Panc1 (cell line): ENCODE results near the gene LDLRAD4. TPM values are rescaled to one million over a fixed set of nuclear protein-coding genes. Genes with fewer than 3 reads are reported as not detected.

Experiments
- ATAC-seq: fragments of 200-7000 bp; cut with Tn5 transposase; 2 replicates; pipeline ENCODE4 v1.9.1; 2020; ENCODE audit warnings: mild to moderate bottlenecking, moderate library complexity
- BruUV-seq: library from RNA; stranded (reverse); fragments of 400-500 nt; replicated peaks from 2 replicates; lab custom pipeline; 2021; lab: Mats Ljungman, UMichigan
- CTCF ChIA-PET: fragments of 300-600 bp; sonication (Branson Sonifier 250); formaldehyde crosslinking; loops from one replicate; lab custom pipeline; 2022; ENCODE audit warnings: antibody characterized with exemption; lab: Charles Lee
- POLR2A ChIA-PET: fragments of 300-600 bp; sonication (Branson Sonifier 250); formaldehyde crosslinking; loops from one replicate; lab custom pipeline; 2022; ENCODE audit warnings: antibody characterized with exemption; lab: Charles Lee
- DNase-seq: peaks from one replicate; pipeline ENCODE4 v3.0.0-alpha.2; 2010; ENCODE audit warnings: low read depth, low spot score
- H3K27ac ChIP-seq: 2 replicates; pipeline ENCODE4 v1.5.1; 2011; ENCODE audit warnings: mild to moderate bottlenecking, low read length, inconsistent platforms
- H3K27me3 ChIP-seq: fragments of 200-500 bp; sonication (Bioruptor generic); 2 replicates; pipeline ENCODE4 v1.6.0; 2014; ENCODE audit warnings: low read length, inconsistent platforms; ENCODE audit not compliant: control insufficient read depth, insufficient read depth
- H3K36me3 ChIP-seq: fragments of 200-500 bp; sonication (Bioruptor generic); 2 replicates; pipeline ENCODE4 v1.5.1; 2014; ENCODE audit warnings: inconsistent platforms, mild to moderate bottlenecking, low read length, moderate library complexity; ENCODE audit not compliant: control insufficient read depth, insufficient read depth
- H3K4me1 ChIP-seq: 2 replicates; pipeline ENCODE4 v1.5.1; 2011; ENCODE audit warnings: inconsistent platforms, mild to moderate bottlenecking, low read length, moderate library complexity; ENCODE audit not compliant: control insufficient read depth, insufficient read depth
- H3K4me3 ChIP-seq, 2 experiments: 2 replicates each; pipeline ENCODE4 v1.5.1; 2011 to 2012; ENCODE audit warnings: low read depth in 2 of 2, low read length in 2 of 2, mild to moderate bottlenecking in 2 of 2, inconsistent platforms in 1 of 2, moderate library complexity in 1 of 2
- H3K9me3 ChIP-seq: fragments of 200-500 bp; sonication (Bioruptor generic); 2 replicates; pipeline ENCODE4 v1.5.1; 2014; ENCODE audit warnings: low read depth, mild to moderate bottlenecking, inconsistent platforms, low read length, moderate library complexity; ENCODE audit not compliant: control insufficient read depth, insufficient read depth
- POLR2AphosphoS5 ChIP-seq: IDR thresholded peaks from 2 replicates; pipeline ENCODE4 v1.6.1; 2012; ENCODE audit warnings: mild to moderate bottlenecking, low read depth, low read length, moderate library complexity
- SIN3A ChIP-seq: IDR thresholded peaks from 2 replicates; pipeline ENCODE4 v1.6.1; 2012; ENCODE audit warnings: low read depth, mild to moderate bottlenecking, low read length, moderate library complexity, borderline replicate concordance; ENCODE audit not compliant: insufficient read depth
- TCF7L2 ChIP-seq: IDR thresholded peaks from 2 replicates; pipeline ENCODE4 v1.6.1; 2011; ENCODE audit warnings: mild to moderate bottlenecking, low read depth, low read length, inconsistent platforms
- in situ Hi-C: cut with HindIII; loops from 2 replicates; pipeline ENCODE4 v1.10.0; 2016; ENCODE audit warnings: low sequenced_read_pairs, low pct_unique_long_range_greater_than_20kb
- intact Hi-C: fragments of 100-400 bp; cut with micrococcal nuclease; formaldehyde crosslinking; loops from one replicate; pipeline ENCODE4 v1.10.0; 2022; ENCODE audit not compliant: unreplicated experiment
- total RNA-seq: library from RNA; stranded (reverse); gene quantifications from one replicate; pipeline ENCODE4 v1.2.1, GENCODE V29; 2021; ENCODE audit not compliant: unreplicated experiment
- TF ChIP-seq, protein P1 (sequence below), 2 experiments: IDR thresholded peaks; 2 replicates each; pipeline ENCODE4 v1.6.1; 2011 to 2012; ENCODE audit warnings: low read depth in 2 of 2, control low read depth in 1 of 2, low read length in 1 of 2, mild to moderate bottlenecking in 1 of 2, moderate library complexity in 1 of 2; ENCODE audit not compliant: insufficient read depth in 1 of 2
- TF ChIP-seq, protein P2 (sequence below): fragments of 450-650 bp; IDR thresholded peaks from 2 replicates; pipeline ENCODE4 v1.5.1; 2017; ENCODE audit warnings: mild to moderate bottlenecking

LDLRAD4 gene
- total RNA-seq, 1 experiment from 2014 or later, result 0.28 TPM

DNA sequence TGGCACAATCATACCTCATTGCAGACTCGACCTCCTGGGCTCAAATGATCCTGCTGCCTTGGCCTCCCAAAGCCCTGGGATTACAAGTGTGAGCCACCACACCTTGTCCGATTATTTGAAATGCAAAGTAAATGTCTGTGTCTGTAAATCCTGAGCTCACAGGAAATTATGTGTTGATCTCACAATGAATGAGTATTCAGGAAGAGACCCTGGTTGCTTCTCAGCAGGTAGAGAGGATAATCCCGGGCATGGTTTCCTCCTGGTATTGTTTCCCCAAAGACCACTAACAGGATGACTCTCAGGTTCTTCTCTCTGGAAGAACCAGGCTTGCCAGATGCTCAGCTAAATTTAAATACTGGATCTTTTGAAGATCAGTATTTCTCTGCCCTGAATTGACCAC, 147.6 kb downstream of the LDLRAD4 start:
- ChIA-PET POLR2A (no interaction called here), CTCF (no interaction called here)
- DNase-seq, result no peak
- TF ChIP-seq TCF7L2 (no peak), SIN3A (no peak)
- TF ChIP-seq, protein P1, sequence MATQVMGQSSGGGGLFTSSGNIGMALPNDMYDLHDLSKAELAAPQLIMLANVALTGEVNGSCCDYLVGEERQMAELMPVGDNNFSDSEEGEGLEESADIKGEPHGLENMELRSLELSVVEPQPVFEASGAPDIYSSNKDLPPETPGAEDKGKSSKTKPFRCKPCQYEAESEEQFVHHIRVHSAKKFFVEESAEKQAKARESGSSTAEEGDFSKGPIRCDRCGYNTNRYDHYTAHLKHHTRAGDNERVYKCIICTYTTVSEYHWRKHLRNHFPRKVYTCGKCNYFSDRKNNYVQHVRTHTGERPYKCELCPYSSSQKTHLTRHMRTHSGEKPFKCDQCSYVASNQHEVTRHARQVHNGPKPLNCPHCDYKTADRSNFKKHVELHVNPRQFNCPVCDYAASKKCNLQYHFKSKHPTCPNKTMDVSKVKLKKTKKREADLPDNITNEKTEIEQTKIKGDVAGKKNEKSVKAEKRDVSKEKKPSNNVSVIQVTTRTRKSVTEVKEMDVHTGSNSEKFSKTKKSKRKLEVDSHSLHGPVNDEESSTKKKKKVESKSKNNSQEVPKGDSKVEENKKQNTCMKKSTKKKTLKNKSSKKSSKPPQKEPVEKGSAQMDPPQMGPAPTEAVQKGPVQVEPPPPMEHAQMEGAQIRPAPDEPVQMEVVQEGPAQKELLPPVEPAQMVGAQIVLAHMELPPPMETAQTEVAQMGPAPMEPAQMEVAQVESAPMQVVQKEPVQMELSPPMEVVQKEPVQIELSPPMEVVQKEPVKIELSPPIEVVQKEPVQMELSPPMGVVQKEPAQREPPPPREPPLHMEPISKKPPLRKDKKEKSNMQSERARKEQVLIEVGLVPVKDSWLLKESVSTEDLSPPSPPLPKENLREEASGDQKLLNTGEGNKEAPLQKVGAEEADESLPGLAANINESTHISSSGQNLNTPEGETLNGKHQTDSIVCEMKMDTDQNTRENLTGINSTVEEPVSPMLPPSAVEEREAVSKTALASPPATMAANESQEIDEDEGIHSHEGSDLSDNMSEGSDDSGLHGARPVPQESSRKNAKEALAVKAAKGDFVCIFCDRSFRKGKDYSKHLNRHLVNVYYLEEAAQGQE (IDR thresholded peaks at IDR 0.05; ENCODE audit: insufficient read depth in 1 of 2, low read depth in 2 of 2, low read length in 1 of 2), result no peak
- Histone ChIP-seq H3K36me3 (no peaks in the 10 kb centered on the region), H3K9me3 (no peaks in the 10 kb centered on the region), H3K27me3 (no peaks in the 10 kb centered on the region; the same call in none of the 2 replicates), H3K4me3 (no peak overlapping the region), H3K27ac (no peak overlapping the region), H3K4me1 (no peaks in the 10 kb centered on the region)
- in situ Hi-C loops, result no loop called here
- BruUV-seq, result no TSS peak
- intact Hi-C loops, result loop anchor here (10.0 kb wide), 1 partner anchor 59 kb away; no protein-coding TSS in a partner anchor
- no peak for ATAC-seq

DNA sequence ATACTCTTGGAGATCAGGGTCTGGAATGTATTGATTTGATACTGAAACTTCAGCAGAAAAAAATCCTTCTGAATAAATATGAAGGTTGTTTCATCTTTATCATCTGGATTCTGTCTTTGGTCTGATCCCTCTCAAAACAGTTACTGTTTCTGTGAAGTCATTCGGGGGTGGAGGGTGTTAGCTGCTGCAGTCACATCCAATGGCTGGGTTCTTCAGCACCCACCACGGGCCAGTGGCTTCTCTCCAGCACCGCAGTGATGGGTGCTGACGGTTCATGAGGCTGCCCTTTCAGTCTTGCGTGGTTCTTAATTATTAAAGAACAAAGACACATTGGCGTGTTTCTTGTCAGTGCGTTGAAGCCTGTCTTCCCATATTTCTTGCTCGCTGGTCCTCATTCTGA, 148.0 kb downstream of the LDLRAD4 start:
- no peak for ATAC-seq
- in situ Hi-C loops (no loop called here), intact Hi-C loops (loop anchor here (10.0 kb wide), 1 partner anchor 58 kb away; no protein-coding TSS in a partner anchor)
- Histone ChIP-seq H3K36me3 (no peaks in the 10 kb centered on the region), H3K9me3 (no peaks in the 10 kb centered on the region), H3K4me3 (no peak overlapping the region), H3K27ac (no peak overlapping the region), H3K4me1 (no peaks in the 10 kb centered on the region), H3K27me3 (no peaks in the 10 kb centered on the region; the same call in none of the 2 replicates)
- BruUV-seq, result no TSS peak
- CTCF ChIA-PET, result no interaction called here
- TF ChIP-seq, protein P2, sequence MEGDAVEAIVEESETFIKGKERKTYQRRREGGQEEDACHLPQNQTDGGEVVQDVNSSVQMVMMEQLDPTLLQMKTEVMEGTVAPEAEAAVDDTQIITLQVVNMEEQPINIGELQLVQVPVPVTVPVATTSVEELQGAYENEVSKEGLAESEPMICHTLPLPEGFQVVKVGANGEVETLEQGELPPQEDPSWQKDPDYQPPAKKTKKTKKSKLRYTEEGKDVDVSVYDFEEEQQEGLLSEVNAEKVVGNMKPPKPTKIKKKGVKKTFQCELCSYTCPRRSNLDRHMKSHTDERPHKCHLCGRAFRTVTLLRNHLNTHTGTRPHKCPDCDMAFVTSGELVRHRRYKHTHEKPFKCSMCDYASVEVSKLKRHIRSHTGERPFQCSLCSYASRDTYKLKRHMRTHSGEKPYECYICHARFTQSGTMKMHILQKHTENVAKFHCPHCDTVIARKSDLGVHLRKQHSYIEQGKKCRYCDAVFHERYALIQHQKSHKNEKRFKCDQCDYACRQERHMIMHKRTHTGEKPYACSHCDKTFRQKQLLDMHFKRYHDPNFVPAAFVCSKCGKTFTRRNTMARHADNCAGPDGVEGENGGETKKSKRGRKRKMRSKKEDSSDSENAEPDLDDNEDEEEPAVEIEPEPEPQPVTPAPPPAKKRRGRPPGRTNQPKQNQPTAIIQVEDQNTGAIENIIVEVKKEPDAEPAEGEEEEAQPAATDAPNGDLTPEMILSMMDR, result no peak
- TF ChIP-seq TCF7L2, result no peak
- TF ChIP-seq SIN3A, result no peak
- TF ChIP-seq, protein P1 (IDR thresholded peaks at IDR 0.05; ENCODE audit: insufficient read depth in 1 of 2, low read depth in 2 of 2, low read length in 1 of 2), result no peak
- TF ChIP-seq POLR2AphosphoS5, result no peak
- DNase-seq, result no peak
- POLR2A ChIA-PET, result no interaction called here
